ENCODE measurements around the gene TOR4A. TPM values are rescaled to one million over a fixed set of nuclear protein-coding genes. Genes with fewer than 3 reads are reported as not detected.

TOR4A gene
- total RNA-seq, 1 donor from 2014 or later, result 16.3 TPM

DNA sequence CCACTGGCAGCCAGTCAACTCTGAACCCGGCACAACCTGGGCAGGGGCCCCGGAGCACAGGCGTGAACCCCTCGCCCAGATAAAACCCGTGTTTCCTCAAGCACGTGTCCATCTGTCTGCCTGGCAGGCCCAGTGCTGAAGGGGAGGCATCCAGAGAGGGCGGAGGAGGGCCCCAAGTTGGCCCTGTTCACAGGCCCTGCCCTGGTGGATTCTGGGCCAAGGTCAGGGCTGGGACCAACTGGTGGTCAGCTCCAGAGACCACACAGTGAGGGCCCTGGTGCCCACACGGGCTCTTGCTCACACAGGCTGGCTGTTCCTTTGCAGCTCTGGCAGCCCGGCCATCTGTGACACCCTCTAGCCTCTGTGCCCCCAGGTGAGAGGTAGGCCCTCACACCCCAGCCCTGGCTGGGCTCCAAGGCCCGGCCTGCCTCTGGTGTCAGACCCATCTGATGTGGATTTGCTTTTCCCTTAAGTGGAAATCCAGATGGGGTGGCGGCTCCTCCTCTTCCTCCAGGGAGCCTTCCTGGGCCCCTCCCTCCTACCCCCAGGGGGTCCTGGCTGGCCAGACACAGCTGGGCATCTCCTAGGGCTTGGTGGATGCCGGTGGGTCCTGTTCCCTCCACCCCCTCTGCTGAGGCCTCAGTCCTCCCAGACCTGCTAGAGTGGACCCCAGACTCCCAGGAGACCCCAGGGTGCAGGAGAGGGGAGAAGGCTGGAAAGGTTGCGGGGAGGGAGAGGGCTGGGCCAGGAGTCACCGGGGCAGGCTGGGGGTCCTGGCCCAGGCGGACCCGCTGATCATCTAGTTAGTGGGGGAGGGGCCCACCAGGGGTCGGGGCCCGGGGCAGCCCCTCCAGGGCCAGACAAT, 27.0 kb upstream of the TOR4A start:
- intact Hi-C loops (cut with micrococcal nuclease), result no loop called here
- Histone ChIP-seq H3K9me3 (replicated peaks) (no peaks in the 10 kb centered on the region), H3K27me3 (ENCODE audit: low read depth) (no peaks in the 10 kb centered on the region), H3K36me3 (no peaks in the 10 kb centered on the region), H3K27ac (replicated peaks) (peak overlapping the region; percentile 85), H3K4me3 (no peak overlapping the region), H3K4me1 (peaks cover 46% of the 10 kb centered on the region)
- TF ChIP-seq, protein P1, sequence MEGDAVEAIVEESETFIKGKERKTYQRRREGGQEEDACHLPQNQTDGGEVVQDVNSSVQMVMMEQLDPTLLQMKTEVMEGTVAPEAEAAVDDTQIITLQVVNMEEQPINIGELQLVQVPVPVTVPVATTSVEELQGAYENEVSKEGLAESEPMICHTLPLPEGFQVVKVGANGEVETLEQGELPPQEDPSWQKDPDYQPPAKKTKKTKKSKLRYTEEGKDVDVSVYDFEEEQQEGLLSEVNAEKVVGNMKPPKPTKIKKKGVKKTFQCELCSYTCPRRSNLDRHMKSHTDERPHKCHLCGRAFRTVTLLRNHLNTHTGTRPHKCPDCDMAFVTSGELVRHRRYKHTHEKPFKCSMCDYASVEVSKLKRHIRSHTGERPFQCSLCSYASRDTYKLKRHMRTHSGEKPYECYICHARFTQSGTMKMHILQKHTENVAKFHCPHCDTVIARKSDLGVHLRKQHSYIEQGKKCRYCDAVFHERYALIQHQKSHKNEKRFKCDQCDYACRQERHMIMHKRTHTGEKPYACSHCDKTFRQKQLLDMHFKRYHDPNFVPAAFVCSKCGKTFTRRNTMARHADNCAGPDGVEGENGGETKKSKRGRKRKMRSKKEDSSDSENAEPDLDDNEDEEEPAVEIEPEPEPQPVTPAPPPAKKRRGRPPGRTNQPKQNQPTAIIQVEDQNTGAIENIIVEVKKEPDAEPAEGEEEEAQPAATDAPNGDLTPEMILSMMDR (IDR thresholded peaks at IDR 0.05; ENCODE audit: borderline replicate concordance), result no peak
- peak; percentile 58 for DNase-seq

DNA sequence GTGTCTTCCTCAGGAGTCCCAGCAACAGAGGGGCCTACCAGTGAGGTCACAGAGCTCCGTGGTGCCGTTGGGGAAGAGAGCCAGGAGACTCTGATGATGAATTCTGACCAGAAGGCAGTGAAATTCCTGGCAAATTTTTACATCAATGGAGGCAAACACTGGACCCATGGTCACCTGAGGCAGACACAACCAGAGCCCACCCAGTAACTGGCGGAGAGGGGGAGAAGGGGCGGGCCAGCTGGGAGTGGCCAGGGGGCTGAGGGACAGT, 26.4 kb upstream of the TOR4A start, which contains the start of gene STPG3:
Gene STPG3, plus strand, starts transcription at position 93 of the 268 bp plus-strand sequence. Its CDS starts 1 bp downstream, at position 94.
- H3K4me1 ChIP-seq, result peaks cover 52% of the 10 kb centered on the region
- intact Hi-C loops (cut with micrococcal nuclease), result no loop called here
- no peaks in the 10 kb centered on the region for H3K9me3 ChIP-seq (replicated peaks)
- TF ChIP-seq, protein P1 (IDR thresholded peaks at IDR 0.05; ENCODE audit: borderline replicate concordance), result no peak
- H3K27ac ChIP-seq (replicated peaks), result peak within 1 kb of the TSS; percentile 85
- H3K36me3 ChIP-seq, result peaks cover 2% of the 10 kb centered on the region
- no peaks in the 10 kb centered on the region for H3K27me3 ChIP-seq (ENCODE audit: low read depth)
- H3K4me3 ChIP-seq, result no peak within 1 kb of the TSS
- no peak for DNase-seq

DNA sequence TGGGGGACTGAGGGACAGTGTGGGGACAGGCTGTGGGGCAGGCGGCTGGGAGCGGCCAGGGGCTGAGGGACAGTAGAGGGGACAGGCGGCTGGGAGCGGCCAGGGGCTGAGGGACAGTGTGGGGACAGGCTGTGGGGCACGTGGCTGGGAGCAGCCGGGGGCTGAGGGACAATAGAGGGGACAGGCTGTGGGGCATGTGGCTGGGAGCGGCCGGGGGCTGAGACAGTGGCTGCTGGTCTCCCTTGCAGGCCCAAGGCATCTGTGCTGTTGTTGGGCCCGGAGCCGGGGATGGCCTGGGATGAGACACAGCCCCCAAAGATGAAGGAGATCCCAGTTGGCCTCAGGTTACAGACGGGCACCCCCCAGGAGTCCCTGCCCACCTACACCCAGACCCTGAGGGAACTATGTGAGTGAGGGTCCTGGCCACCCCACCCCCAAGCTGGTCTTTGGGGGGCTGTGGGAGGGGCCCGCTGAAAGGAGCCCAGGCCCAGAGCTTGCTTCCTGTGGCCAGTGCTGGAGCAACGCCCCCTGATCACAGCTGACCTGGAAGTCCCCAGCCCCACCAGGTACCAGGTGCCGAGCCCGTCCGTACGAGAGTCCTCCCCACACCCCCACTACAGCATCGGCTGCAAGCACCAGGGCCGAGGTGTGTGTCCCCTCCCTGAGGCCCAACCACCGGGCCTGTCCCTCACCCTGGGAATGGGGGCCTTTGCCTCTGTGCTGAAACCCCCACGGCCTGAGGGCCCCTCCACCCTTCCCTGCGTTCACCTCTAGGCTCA, 25.8 kb upstream of the TOR4A start:
- Histone ChIP-seq H3K9me3 (replicated peaks) (no peaks in the 10 kb centered on the region), H3K36me3 (peaks cover 7% of the 10 kb centered on the region), H3K4me1 (peaks cover 57% of the 10 kb centered on the region), H3K27me3 (ENCODE audit: low read depth) (no peaks in the 10 kb centered on the region), H3K4me3 (no peak overlapping the region), H3K27ac (replicated peaks) (no peak overlapping the region)
- TF ChIP-seq, protein P1 (IDR thresholded peaks at IDR 0.05; ENCODE audit: borderline replicate concordance), result no peak
- intact Hi-C loops (cut with micrococcal nuclease), result no loop called here
- DNase-seq, result no peak

DNA sequence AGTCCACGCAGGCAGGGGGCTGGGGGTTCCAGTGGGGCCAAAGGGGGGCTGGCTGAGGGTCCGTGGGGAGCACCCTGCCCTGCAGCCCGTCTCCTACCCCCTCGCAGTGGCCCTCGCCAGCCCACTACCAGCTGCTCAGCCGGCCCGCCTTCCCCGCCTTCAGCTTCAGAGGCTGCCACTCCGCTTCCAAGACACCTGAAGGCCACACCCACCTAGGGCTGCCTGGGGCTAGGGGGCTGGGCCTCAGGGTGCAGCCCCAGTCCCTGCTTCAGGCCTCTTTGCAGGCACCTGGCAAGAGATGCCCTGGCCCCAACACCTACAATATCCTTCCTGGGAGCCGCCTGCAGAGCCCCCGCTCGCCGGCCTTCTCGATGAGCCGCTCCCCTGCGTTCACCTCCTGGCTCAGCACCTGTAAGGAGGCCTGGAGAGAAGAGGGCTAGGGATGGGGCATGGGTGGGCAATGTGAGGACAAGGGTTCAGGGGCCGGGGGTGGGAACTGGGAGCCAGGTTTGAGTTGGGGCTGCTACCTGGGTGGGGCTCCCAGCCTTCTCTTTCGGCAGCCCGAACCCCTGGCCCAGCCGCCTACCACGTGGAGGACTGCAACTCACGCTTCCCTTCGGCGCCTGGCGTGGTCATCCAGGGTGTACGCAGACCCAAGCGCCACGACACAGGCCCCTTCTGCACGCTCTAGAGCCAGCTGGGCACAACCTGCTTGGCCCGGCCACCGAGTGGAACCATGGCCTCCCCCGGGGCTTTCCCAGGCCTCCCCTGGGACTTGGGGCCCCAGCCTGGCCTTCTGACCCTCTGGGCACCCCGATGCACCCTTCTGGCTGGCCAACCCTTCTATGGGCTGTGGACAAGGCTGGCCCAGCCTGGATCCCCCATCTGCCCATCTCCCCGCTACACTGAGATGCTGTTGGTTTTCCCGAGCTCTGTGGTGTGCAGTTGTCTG, 24.7 kb upstream of the TOR4A start:
- DNase-seq, result no peak
- intact Hi-C loops (cut with micrococcal nuclease), result no loop called here
- H3K9me3 ChIP-seq (replicated peaks), result no peaks in the 10 kb centered on the region
- peaks cover 17% of the 10 kb centered on the region for H3K36me3 ChIP-seq
- H3K4me3 ChIP-seq, result no peak overlapping the region
- H3K4me1 ChIP-seq, result peaks cover 55% of the 10 kb centered on the region
- TF ChIP-seq, protein P1 (IDR thresholded peaks at IDR 0.05; ENCODE audit: borderline replicate concordance), result no peak
- H3K27ac ChIP-seq (replicated peaks), result no peak overlapping the region
- H3K27me3 ChIP-seq (ENCODE audit: low read depth), result no peaks in the 10 kb centered on the region
